GM12892 (cell line): ENCODE measurements around the gene FLVCR2.

ENCODE experiments used
- POLR2A ChIP-seq: IDR thresholded peaks from 2 replicates; pipeline ENCODE4 v1.6.1; 2011; ENCODE audit warnings: low read depth, low read length, control low read depth
- POLR2AphosphoS5 ChIP-seq: IDR thresholded peaks from 2 replicates; pipeline ENCODE4 v1.6.1; 2011; ENCODE audit warnings: low read depth, low read length, control low read depth
- TAF1 ChIP-seq: IDR thresholded peaks from 2 replicates; pipeline ENCODE4 v1.6.1; 2011; ENCODE audit warnings: low read depth, mild to moderate bottlenecking, control low read depth, low read length, borderline replicate concordance

GRCh38 chr14:75531256-75531655, 47.2 kb upstream of the FLVCR2 start:
- TF ChIP-seq POLR2A (no peak), POLR2AphosphoS5 (no peak), TAF1 (no peak)
